Body of pancreas (tissue), 4 donors: ENCODE data around the gene XDH. TPM values are rescaled to one million over a fixed set of nuclear protein-coding genes. Genes with fewer than 3 reads are reported as not detected.

ENCODE experiments used
- ATAC-seq: fragments of 150-250 bp; one replicate; pipeline ENCODE4 v1.9.1; 2016
- DNase-seq, 4 donors: peaks; one replicate each; pipeline ENCODE4 v3.0.0-alpha.2; 2019
- H3K27ac ChIP-seq, 4 donors: fragments of 200-600 bp; sonication (generic); 1 replicate in 3 of 4; 2 replicates in 1 of 4; pipeline versions ENCODE4 v1.5.1 to v1.6.1; 2016 to 2019; ENCODE audit warnings: mild to moderate bottlenecking in 1 of 4, mixed read lengths in 1 of 4, moderate library complexity in 1 of 4
- H3K27me3 ChIP-seq, 2 donors: fragments of 200-600 bp; sonication (generic); one replicate each; pipeline ENCODE4 v1.6.0; 2016; ENCODE audit warnings: mild to moderate bottlenecking in 1 of 2
- H3K36me3 ChIP-seq, 2 donors: fragments of 200-600 bp; sonication (generic); replicated peaks in 1 of 2; 2 replicates each; pipeline ENCODE4 v1.5.1; 2016; ENCODE audit warnings: low read depth in 2 of 2; ENCODE audit not compliant: insufficient read depth in 1 of 2
- H3K4me1 ChIP-seq: fragments of 200-600 bp; sonication (generic); one replicate; pipeline ENCODE4 v1.6.0; 2016
- H3K4me3 ChIP-seq, 2 donors: fragments of 200-600 bp; sonication (generic); 1 replicate in 1 of 2; 2 replicates in 1 of 2; pipeline ENCODE4 v1.5.1; 2016 to 2019
- H3K9me3 ChIP-seq, 3 donors: fragments of 200-600 bp; sonication (generic); 1 replicate in 2 of 3; 2 replicates in 1 of 3; pipeline ENCODE4 v1.5.1; 2016
- POLR2A ChIP-seq, 3 donors: fragments of 450-650 bp; IDR thresholded peaks; one replicate each; pipeline ENCODE4 v1.6.1; 2016; ENCODE audit warnings: antibody characterized with exemption in 3 of 3, mild to moderate bottlenecking in 2 of 3
- WGBS, 2 donors: methylation state at CpG; one replicate each; pipeline ENCODE4 v1.1.5; 2017; 5-methylcytosine and 5-hydroxymethylcytosine counted together
- intact Hi-C: fragments of 100-400 bp; cut with DNase I; formaldehyde crosslinking; loops from one replicate; pipeline ENCODE4 v1.15.1; 2023
- total RNA-seq, 2 donors: library from RNA; depleted of rRNA; stranded (reverse); fragments of >200 nt; gene quantifications; one replicate each; pipeline ENCODE4 v1.1.0, GENCODE V29; 2016
- TF ChIP-seq, protein P1 (sequence below), 7 experiments: fragments of 450-650 bp in 4 of 7; fragments of 200-600 bp in 3 of 7; sonication (generic) in 3 of 7; IDR thresholded peaks; one replicate each; pipeline ENCODE4 v1.5.1; 2016 to 2019; ENCODE audit warnings: antibody characterized with exemption in 7 of 7

XDH gene
- total RNA-seq, 2 donors from 2014 or later, result 0.78 to 4.9 TPM

DNA sequence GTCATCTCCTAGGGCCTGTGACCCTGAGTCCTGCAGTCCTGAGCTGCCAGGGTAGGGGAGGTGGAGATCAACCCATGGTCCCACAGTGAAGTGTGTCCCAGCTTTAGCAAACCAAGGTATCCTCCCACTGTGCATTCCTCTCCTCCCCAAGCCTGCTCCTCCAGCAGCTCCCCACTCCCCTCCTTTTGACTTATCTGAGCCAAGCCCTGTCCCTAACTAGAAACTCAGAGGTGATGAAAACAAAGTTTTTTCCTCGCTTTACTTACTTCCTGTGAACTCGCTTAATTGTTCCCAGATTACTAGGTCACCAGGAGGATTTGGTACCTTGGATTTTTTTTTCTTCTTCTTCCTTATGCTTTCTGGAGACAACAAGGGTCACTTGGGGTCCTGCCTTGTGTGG, 99.8 kb downstream of the XDH start:
- DNase-seq, result no peak
- no peak for ATAC-seq
- H3K4me3 ChIP-seq, result no peak overlapping the region
- H3K36me3 ChIP-seq, result no peaks in the 10 kb centered on the region
- no peaks in the 10 kb centered on the region for H3K4me1 ChIP-seq
- H3K27me3 ChIP-seq, result no peaks in the 10 kb centered on the region
- intact Hi-C loops, result no loop called here
- H3K9me3 ChIP-seq, result no peaks in the 10 kb centered on the region
- H3K27ac ChIP-seq, result no peak overlapping the region
- TF ChIP-seq, protein P1, sequence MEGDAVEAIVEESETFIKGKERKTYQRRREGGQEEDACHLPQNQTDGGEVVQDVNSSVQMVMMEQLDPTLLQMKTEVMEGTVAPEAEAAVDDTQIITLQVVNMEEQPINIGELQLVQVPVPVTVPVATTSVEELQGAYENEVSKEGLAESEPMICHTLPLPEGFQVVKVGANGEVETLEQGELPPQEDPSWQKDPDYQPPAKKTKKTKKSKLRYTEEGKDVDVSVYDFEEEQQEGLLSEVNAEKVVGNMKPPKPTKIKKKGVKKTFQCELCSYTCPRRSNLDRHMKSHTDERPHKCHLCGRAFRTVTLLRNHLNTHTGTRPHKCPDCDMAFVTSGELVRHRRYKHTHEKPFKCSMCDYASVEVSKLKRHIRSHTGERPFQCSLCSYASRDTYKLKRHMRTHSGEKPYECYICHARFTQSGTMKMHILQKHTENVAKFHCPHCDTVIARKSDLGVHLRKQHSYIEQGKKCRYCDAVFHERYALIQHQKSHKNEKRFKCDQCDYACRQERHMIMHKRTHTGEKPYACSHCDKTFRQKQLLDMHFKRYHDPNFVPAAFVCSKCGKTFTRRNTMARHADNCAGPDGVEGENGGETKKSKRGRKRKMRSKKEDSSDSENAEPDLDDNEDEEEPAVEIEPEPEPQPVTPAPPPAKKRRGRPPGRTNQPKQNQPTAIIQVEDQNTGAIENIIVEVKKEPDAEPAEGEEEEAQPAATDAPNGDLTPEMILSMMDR (IDR thresholded peaks at IDR 0.05), result no peak
- TF ChIP-seq POLR2A (IDR thresholded peaks at IDR 0.05), result no peak
- WGBS, 2 donors, result 87% methylated on average over 2 of the region's 2 CpGs

DNA sequence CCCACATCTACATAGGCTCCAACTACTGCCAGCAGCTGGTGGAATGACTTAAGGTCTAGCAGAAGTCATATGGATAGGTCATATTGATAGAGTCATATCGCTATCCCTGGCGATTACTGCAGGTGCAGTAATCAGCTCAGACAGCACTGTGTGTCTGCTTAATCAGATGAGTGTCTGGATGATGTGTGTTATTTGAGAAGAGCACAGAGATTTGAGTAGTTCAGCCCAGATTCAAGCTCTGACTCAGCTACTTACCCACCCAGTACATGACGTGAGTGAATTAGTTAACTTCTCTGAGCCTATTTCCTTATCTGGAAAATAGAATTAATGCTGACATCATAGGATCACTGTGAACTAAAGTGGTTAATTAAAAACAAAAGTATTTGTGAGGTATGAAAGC, 101.6 kb downstream of the XDH start:
- H3K4me3 ChIP-seq, result no peak overlapping the region
- no peak for ATAC-seq
- H3K4me1 ChIP-seq, result no peaks in the 10 kb centered on the region
- TF ChIP-seq, protein P1 (IDR thresholded peaks at IDR 0.05), result no peak
- no peak for TF ChIP-seq POLR2A (IDR thresholded peaks at IDR 0.05)
- no peak overlapping the region for H3K27ac ChIP-seq
- no peaks in the 10 kb centered on the region for H3K36me3 ChIP-seq
- DNase-seq, result no peak
- 81 to 87% methylated on average over 3 of the region's 3 CpGs for WGBS, 2 donors
- H3K27me3 ChIP-seq, result no peaks in the 10 kb centered on the region
- no peaks in the 10 kb centered on the region for H3K9me3 ChIP-seq
- intact Hi-C loops, result no loop called here

DNA sequence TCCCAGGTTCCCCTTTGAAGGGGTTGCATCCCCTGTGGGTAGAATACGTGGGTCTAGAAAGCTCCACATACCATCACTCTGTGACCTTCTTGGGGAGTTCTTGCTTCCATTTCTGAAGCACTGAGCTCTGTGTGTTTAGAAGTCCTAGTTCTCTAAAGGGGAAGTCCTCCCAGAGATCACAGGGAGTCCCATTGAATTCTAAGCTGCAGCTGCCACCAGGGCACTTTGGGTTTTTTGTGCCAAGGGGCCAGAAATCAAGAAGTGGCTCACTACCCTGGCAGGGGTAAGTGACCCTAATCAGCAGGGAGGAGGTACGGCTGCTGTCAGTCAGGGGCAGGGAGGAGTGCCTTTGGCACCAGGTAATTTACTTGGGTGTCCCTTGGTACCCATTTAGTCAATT, 109.7 kb downstream of the XDH start:
- no peak for TF ChIP-seq POLR2A (IDR thresholded peaks at IDR 0.05)
- TF ChIP-seq, protein P1 (IDR thresholded peaks at IDR 0.05), result no peak
- no peak for DNase-seq
- intact Hi-C loops, result no loop called here
- H3K27ac ChIP-seq, result no peak overlapping the region
- WGBS, 2 donors, result 62 to 75% methylated on average over 2 of the region's 2 CpGs
- no peaks in the 10 kb centered on the region for H3K4me1 ChIP-seq
- H3K27me3 ChIP-seq, result no peaks in the 10 kb centered on the region
- H3K9me3 ChIP-seq, result no peaks in the 10 kb centered on the region
- ATAC-seq, result no peak
- H3K36me3 ChIP-seq, result no peaks in the 10 kb centered on the region
- no peak overlapping the region for H3K4me3 ChIP-seq

DNA sequence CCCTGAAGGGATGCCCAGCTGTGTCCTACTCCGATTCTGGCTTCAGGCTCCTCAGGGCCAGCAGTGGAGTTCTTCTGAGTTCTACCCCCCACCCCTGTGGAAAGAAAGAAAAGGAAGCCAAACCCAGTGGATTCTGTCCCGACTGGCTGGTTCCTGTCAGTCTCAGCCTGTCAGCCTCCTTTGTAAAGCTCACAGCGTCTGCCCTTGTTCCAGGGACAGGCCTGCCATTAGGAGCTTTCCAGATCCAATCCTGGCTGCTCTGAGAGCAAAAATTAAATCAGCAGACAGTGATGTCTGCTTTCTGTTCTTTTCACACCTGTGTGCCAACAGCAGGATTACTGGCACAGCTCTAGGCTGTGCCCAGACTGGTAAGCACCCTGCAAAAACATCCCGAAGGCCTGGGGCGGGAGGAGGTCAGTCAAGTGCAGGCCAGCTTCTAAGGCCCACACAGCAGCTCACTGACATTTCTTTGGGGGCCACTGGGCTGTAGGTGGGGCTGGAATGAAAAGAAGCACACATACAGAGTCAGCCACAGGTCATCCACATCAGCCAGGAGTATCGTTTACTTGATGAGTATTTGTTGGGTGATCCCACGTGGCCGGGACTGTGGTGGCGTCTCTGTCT, 111.5 kb downstream of the XDH start:
- intact Hi-C loops, result no loop called here
- H3K27me3 ChIP-seq, result no peaks in the 10 kb centered on the region
- ATAC-seq, result no peak

DNA sequence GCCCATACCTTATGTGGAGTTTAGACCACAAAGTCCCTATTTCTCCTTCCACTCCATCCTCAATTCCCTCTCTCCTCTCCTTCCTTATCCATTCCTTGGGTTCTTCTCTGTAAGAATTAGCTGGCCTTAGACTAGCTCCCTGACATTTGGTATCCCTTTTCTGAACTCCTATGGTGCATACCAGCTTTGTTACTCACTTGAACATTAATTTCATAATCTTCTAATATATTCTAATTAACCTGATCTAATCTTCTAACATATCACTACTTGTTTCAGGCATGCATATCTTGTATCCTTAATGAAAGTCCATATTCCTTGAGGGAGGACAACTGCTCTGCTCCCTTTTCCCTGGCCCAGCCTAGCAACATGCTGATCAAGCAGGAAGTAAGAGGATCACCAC, 114.2 kb downstream of the XDH start:
- Histone ChIP-seq H3K36me3 (no peaks in the 10 kb centered on the region), H3K27me3 (no peaks in the 10 kb centered on the region), H3K4me1 (no peaks in the 10 kb centered on the region), H3K9me3 (no peaks in the 10 kb centered on the region), H3K27ac (no peak overlapping the region), H3K4me3 (no peak overlapping the region)
- intact Hi-C loops, result no loop called here
- DNase-seq (no peak), ATAC-seq (no peak)
- TF ChIP-seq POLR2A (IDR thresholded peaks at IDR 0.05), result no peak
- TF ChIP-seq, protein P1 (IDR thresholded peaks at IDR 0.05), result no peak

More for the DNA sequence above, 111.5 kb downstream of the XDH start:
- WGBS, 2 donors, result 78 to 81% methylated on average over 9 of the region's 9 CpGs
- no peak for TF ChIP-seq POLR2A (IDR thresholded peaks at IDR 0.05)
- TF ChIP-seq, protein P1 (IDR thresholded peaks at IDR 0.05), result no peak
- Histone ChIP-seq H3K27ac (no peak overlapping the region), H3K4me3 (no peak overlapping the region), H3K9me3 (no peaks in the 10 kb centered on the region), H3K36me3 (no peaks in the 10 kb centered on the region), H3K4me1 (no peaks in the 10 kb centered on the region)
- DNase-seq, result no peak
